WTC11 (cell line): ENCODE results near the gene MAN1B1. TPM values are rescaled to one million over a fixed set of nuclear protein-coding genes. Genes with fewer than 3 reads are reported as not detected.

ENCODE experiments used
- ATAC-seq: fragments of 200-7000 bp; cut with Tn5 transposase; 2 replicates; pipeline ENCODE4 v1.10.0; 2021; ENCODE audit warnings: mild to moderate bottlenecking, moderate library complexity
- CTCF ChIA-PET: fragments of 300-600 bp; sonication (Branson Sonifier 250); formaldehyde crosslinking; loops from one replicate; lab custom pipeline; 2021; ENCODE audit warnings: antibody characterized with exemption; lab: Charles Lee
- POLR2A ChIA-PET: fragments of 350-600 bp; sonication (Branson Sonifier 250); formaldehyde crosslinking; loops from one replicate; lab custom pipeline; 2021; ENCODE audit warnings: antibody characterized with exemption; lab: Charles Lee
- DNase-seq: peaks from one replicate; pipeline ENCODE4 v3.0.0; 2021; ENCODE audit warnings: low spot score
- H3K27ac Mint-ChIP-seq: 2 replicates; pipeline ENCODE4 v1.8.0; 2021; ENCODE audit warnings: mixed read lengths
- H3K27me3 Mint-ChIP-seq: 2 replicates; pipeline ENCODE4 v1.8.0; 2021; ENCODE audit warnings: low read depth, mild to moderate bottlenecking, moderate library complexity, mixed read lengths
- H3K36me3 Mint-ChIP-seq: 2 replicates; pipeline ENCODE4 v1.8.0; 2021; ENCODE audit warnings: mixed read lengths
- H3K4me1 Mint-ChIP-seq: 2 replicates; pipeline ENCODE4 v1.8.0; 2022; ENCODE audit warnings: mixed read lengths
- H3K4me3 Mint-ChIP-seq: 2 replicates; pipeline ENCODE4 v1.8.0; 2021; ENCODE audit warnings: mild to moderate bottlenecking, moderate library complexity, mixed read lengths
- H3K9me3 Mint-ChIP-seq: 2 replicates; pipeline ENCODE4 v1.8.0; 2021; ENCODE audit warnings: mixed read lengths
- ATF2 ChIP-seq: sonication (generic); formaldehyde crosslinking; IDR thresholded peaks from 2 replicates; pipeline ENCODE4 v1.8.1; 2022; ENCODE audit warnings: low read depth, missing genetic modification reagents, borderline replicate concordance
- ATF3 ChIP-seq: sonication (generic); formaldehyde crosslinking; conservative IDR thresholded peaks from 2 replicates; pipeline ENCODE4 v1.8.1; 2022; ENCODE audit warnings: mild to moderate bottlenecking, missing genetic modification reagents
- E2F1 ChIP-seq: sonication (generic); formaldehyde crosslinking; IDR thresholded peaks from 2 replicates; pipeline ENCODE4 v1.8.0; 2022; ENCODE audit warnings: mild to moderate bottlenecking, missing genetic modification reagents
- E2F4 ChIP-seq: sonication (generic); formaldehyde crosslinking; IDR thresholded peaks from 2 replicates; pipeline ENCODE4 v1.8.1; 2022; ENCODE audit warnings: low read depth, mild to moderate bottlenecking, moderate library complexity, missing genetic modification reagents, borderline replicate concordance
- EMX1 ChIP-seq: fragments of 250-450 bp; sonication (Bioruptor Pico); IDR thresholded peaks from 2 replicates; pipeline ENCODE4 v1.8.0; 2021; ENCODE audit warnings: mild to moderate bottlenecking
- ERG ChIP-seq: fragments of 250-450 bp; sonication (Bioruptor Pico); IDR thresholded peaks from 2 replicates; pipeline ENCODE4 v1.8.0; 2021; ENCODE audit warnings: mild to moderate bottlenecking
- HMGA2 ChIP-seq: fragments of 250-450 bp; sonication (Bioruptor Pico); IDR thresholded peaks from 2 replicates; pipeline ENCODE4 v1.4.0; 2021; ENCODE audit warnings: mild to moderate bottlenecking, moderate library complexity
- KAT7 ChIP-seq: sonication (generic); formaldehyde crosslinking; IDR thresholded peaks from 2 replicates; pipeline ENCODE4 v1.8.1; 2023; ENCODE audit warnings: missing genetic modification reagents, mild to moderate bottlenecking, borderline replicate concordance
- MAX ChIP-seq: sonication (generic); formaldehyde crosslinking; IDR thresholded peaks from 2 replicates; pipeline ENCODE4 v1.8.0; 2022; ENCODE audit warnings: mild to moderate bottlenecking, missing genetic modification reagents
- PRDM15 ChIP-seq: sonication (generic); formaldehyde crosslinking; IDR thresholded peaks from 2 replicates; pipeline ENCODE4 v1.8.0; 2022; ENCODE audit warnings: missing genetic modification reagents
- SOX15 ChIP-seq: fragments of 250-450 bp; sonication (Bioruptor Pico); IDR thresholded peaks from 2 replicates; pipeline ENCODE4 v1.9.0; 2021; ENCODE audit warnings: mild to moderate bottlenecking
- SP1 ChIP-seq: sonication (generic); formaldehyde crosslinking; conservative IDR thresholded peaks from 2 replicates; pipeline ENCODE4 v1.8.1; 2022; ENCODE audit warnings: missing genetic modification reagents
- ZBTB21 ChIP-seq: sonication (generic); formaldehyde crosslinking; IDR thresholded peaks from 2 replicates; pipeline ENCODE4 v1.8.1; 2023; ENCODE audit warnings: mild to moderate bottlenecking, missing genetic modification reagents, borderline replicate concordance
- ZNF121 ChIP-seq: sonication (generic); formaldehyde crosslinking; IDR thresholded peaks from 2 replicates; pipeline ENCODE4 v1.8.0; 2023; ENCODE audit warnings: missing genetic modification reagents
- ZNF219 ChIP-seq: sonication (generic); formaldehyde crosslinking; IDR thresholded peaks from 2 replicates; pipeline ENCODE4 v1.8.0; 2023; ENCODE audit warnings: missing genetic modification reagents, mild to moderate bottlenecking, borderline replicate concordance
- ZNF281 ChIP-seq: sonication (generic); formaldehyde crosslinking; IDR thresholded peaks from 2 replicates; pipeline ENCODE4 v1.8.0; 2023; ENCODE audit warnings: mild to moderate bottlenecking, missing genetic modification reagents
- ZNF416 ChIP-seq: fragments of 250-450 bp; sonication (Bioruptor Pico); IDR thresholded peaks from 2 replicates; pipeline ENCODE4 v1.9.0; 2021; ENCODE audit warnings: mild to moderate bottlenecking, inconsistent platforms
- ZSCAN18 ChIP-seq: fragments of 250-450 bp; sonication (Bioruptor Pico); IDR thresholded peaks from 2 replicates; pipeline ENCODE4 v2.1.2; 2022; ENCODE audit warnings: mild to moderate bottlenecking, moderate library complexity
- total RNA-seq: library from RNA; stranded (reverse); gene quantifications from 3 replicates; pipeline ENCODE4 v1.2.3, GENCODE V29; 2021

The MAN1B1 gene
- total RNA-seq, 1 experiment from 2014 or later: 57.1 TPM

- DNase-seq (no peak), ATAC-seq (no peak)
- Mint-ChIP-seq H3K27ac (no peak overlapping the region), H3K9me3 (no peaks in the 10 kb centered on the region), H3K27me3 (peaks cover 26% of the 10 kb centered on the region), H3K4me3 (no peak overlapping the region), H3K4me1 (0 out of 2 replicates have a peak, but pooled peaks cover 2% of the 10 kb centered on the region), H3K36me3 (no peaks in the 10 kb centered on the region)
- TF ChIP-seq MAX: no peak
- no peak for TF ChIP-seq ATF2 (CRISPR knock-in tag)
- TF ChIP-seq KAT7: no peak
- no peak for TF ChIP-seq ERG (CRISPR knock-in tag)
- no peak for TF ChIP-seq SOX15 (CRISPR knock-in tag)
- no peak for TF ChIP-seq ZNF219 (CRISPR knock-in tag)
- no peak for TF ChIP-seq EMX1 (CRISPR knock-in tag)
- no peak for TF ChIP-seq E2F4
- no peak for TF ChIP-seq ATF3
- TF ChIP-seq HMGA2: no peak
- no peak for TF ChIP-seq ZSCAN18 (CRISPR knock-in tag)
- no peak for TF ChIP-seq ZNF281 (CRISPR knock-in tag)
- TF ChIP-seq SP1 (CRISPR knock-in tag): no peak
- TF ChIP-seq ZNF121: no peak
- TF ChIP-seq ZNF416 (CRISPR knock-in tag): no peak
- no peak for TF ChIP-seq E2F1 (CRISPR knock-in tag)
- no peak for TF ChIP-seq ZBTB21 (CRISPR knock-in tag)
- TF ChIP-seq PRDM15 (CRISPR knock-in tag): no peak
- ChIA-PET POLR2A (no interaction called here), CTCF (interaction anchor here (1.0 to 10.4 kb wide), 4 partner anchors 8 to 28 kb away, joined by 3 to 240 read pairs (median 19); partner anchors contain the start of genes ABCA2 and SAPCD2)
These were observed 29.2 kb upstream of the MAN1B1 start for GRCh38 chr9:137057545-137057944.
